ENCODE measurements around the gene MAP2K3.

Gene MAP2K3

DNA sequence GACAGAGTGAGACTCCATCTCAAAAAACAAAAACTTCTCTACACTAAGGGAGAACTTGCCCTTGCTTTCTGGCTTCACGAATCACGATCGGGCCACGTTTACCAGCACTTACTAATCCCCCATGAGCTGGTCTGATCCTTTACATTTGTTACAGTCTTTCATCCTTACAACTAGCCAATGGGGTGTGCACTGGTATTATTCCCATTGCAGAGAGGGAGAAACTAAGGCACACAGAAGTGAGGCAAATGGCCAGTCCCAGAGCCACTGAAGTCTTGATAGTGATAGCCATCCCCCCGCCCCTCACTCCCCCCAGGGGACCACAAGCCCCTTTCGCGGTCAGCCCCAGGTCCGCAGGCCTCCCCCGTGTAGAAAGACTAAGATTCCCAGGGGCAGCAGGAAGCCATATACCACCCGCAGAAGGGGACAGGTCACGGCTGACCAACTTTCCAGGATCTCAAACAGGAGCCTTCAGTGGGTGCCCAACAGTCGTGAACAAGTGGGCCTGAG, 32.2 kb upstream of the MAP2K3 start:
- no peaks in the 10 kb centered on the region for H3K4me1 ChIP-seq (ENCODE audit: low read depth, poor library complexity, severe bottlenecking)

DNA sequence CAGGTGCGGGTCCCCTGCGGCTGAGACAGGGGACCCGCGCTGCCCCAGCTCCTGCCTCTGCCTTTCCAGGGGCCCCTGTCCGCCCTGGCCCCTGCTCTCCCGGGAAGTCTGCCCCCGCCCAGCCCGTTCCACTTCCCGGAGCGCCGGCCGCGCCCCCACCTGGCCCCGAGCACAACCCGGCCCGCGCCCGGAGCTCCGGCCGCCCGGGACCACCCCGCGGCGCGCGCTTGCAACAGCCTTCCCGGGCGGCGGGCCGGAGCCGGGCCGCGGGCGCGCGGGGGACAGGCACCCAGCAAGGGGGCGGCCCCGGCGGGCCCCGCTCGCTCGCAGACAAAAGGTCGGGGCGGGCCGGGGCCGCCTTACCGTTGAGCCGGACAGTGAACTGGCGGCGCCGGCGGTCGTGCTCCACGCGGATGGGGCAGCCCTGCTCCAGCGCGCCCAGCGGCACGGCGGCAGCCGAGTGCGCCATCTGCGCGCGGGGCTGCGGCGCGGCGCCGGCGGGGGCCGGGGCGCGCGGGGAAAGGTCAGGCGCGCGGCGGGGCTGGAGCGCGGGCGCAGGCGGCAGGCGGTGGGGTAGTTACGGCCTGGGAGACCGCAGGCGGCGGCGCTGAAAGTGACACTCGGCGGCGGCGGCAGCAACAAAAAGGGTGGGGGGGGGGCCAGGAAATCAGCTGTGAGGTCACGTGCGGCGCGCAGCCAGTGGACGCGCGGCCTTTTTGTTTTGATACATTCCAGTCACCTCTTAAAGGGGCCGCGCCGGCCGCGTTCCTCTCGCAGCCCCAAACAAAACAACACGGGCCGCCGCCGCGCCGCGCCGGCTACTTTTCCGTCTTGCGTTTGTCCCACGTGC, 31.5 kb upstream of the MAP2K3 start, which contains the start of gene NATD1:
TSS of gene NATD1 (minus strand) at position 615 of the 850 bp plus-strand sequence. CDS start at position 469, 146 bp downstream.
- no peak within 1 kb of the TSS for H3K27ac ChIP-seq

More for the DNA sequence above, 32.2 kb upstream of the MAP2K3 start:
- no peak overlapping the region for H3K9ac ChIP-seq
- no peak overlapping the region for H3K4me3 ChIP-seq (IDR thresholded peaks at IDR 0.05; ENCODE audit: insufficient read depth, low read depth, low read length)
- TF ChIP-seq CTCF (conservative IDR thresholded peaks at IDR 0.05; ENCODE audit: low read depth, low read length), result no peak
- no peak overlapping the region for H3K27ac ChIP-seq
- H3K27me3 ChIP-seq (ENCODE audit: insufficient read depth, low read depth), result no peaks in the 10 kb centered on the region
- H3K79me2 ChIP-seq (ENCODE audit: insufficient read depth, low read depth), result no peaks in the 10 kb centered on the region
- peak overlapping the region; percentile 31; the same call in 1 of the 2 replicates for H3K4me2 ChIP-seq
- H2AFZ ChIP-seq (ENCODE audit: low read depth), result peak overlapping the region; percentile 22; the same call in 1 of the 2 replicates
- no peaks in the 10 kb centered on the region for H3K36me3 ChIP-seq (ENCODE audit: insufficient read depth)
- no peaks in the 10 kb centered on the region for H4K20me1 ChIP-seq (ENCODE audit: insufficient read depth)

GRCh38 chr17:21253646-21254441, 30.7 kb upstream of the MAP2K3 start:
- no peak for TF ChIP-seq CTCF (conservative IDR thresholded peaks at IDR 0.05; ENCODE audit: low read depth, low read length)
- no peaks in the 10 kb centered on the region for H3K36me3 ChIP-seq (ENCODE audit: insufficient read depth)
- H3K79me2 ChIP-seq (ENCODE audit: insufficient read depth, low read depth), result no peaks in the 10 kb centered on the region
- no peak overlapping the region for H3K4me3 ChIP-seq (IDR thresholded peaks at IDR 0.05; ENCODE audit: insufficient read depth, low read depth, low read length)
- H4K20me1 ChIP-seq (ENCODE audit: insufficient read depth), result no peaks in the 10 kb centered on the region
- H3K27me3 ChIP-seq (ENCODE audit: insufficient read depth, low read depth), result no peaks in the 10 kb centered on the region
- H3K4me2 ChIP-seq, result peak overlapping the region; percentile 11; the same call in 1 of the 2 replicates
- peak overlapping the region; percentile 79 for H2AFZ ChIP-seq (ENCODE audit: low read depth)
- no peaks in the 10 kb centered on the region for H3K4me1 ChIP-seq (ENCODE audit: low read depth, poor library complexity, severe bottlenecking)
- no peak overlapping the region for H3K27ac ChIP-seq
- H3K9ac ChIP-seq, result no peak overlapping the region

More for the DNA sequence above, 31.5 kb upstream of the MAP2K3 start, which contains the start of gene NATD1:
- Histone ChIP-seq H3K4me3 (IDR thresholded peaks at IDR 0.05; ENCODE audit: insufficient read depth, low read depth, low read length) (no peak within 1 kb of the TSS), H3K79me2 (ENCODE audit: insufficient read depth, low read depth) (no peaks in the 10 kb centered on the region), H3K27me3 (ENCODE audit: insufficient read depth, low read depth) (no peaks in the 10 kb centered on the region), H3K36me3 (ENCODE audit: insufficient read depth) (no peaks in the 10 kb centered on the region), H3K4me1 (ENCODE audit: low read depth, poor library complexity, severe bottlenecking) (no peaks in the 10 kb centered on the region), H3K9ac (no peak within 1 kb of the TSS), H2AFZ (ENCODE audit: low read depth) (peak within 1 kb of the TSS; percentile 79), H4K20me1 (ENCODE audit: insufficient read depth) (no peaks in the 10 kb centered on the region), H3K4me2 (peak within 1 kb of the TSS; percentile 31)
- no peak for TF ChIP-seq CTCF (conservative IDR thresholded peaks at IDR 0.05; ENCODE audit: low read depth, low read length)

GRCh38 chr17:21258593-21258992, 25.9 kb upstream of the MAP2K3 start:
- no peak overlapping the region for H3K4me2 ChIP-seq
- H3K9ac ChIP-seq, result no peak overlapping the region
- H3K36me3 ChIP-seq (ENCODE audit: insufficient read depth), result no peaks in the 10 kb centered on the region
- no peak for TF ChIP-seq CTCF (conservative IDR thresholded peaks at IDR 0.05; ENCODE audit: low read depth, low read length)
- no peaks in the 10 kb centered on the region for H3K27me3 ChIP-seq (ENCODE audit: insufficient read depth, low read depth)
- no peaks in the 10 kb centered on the region for H4K20me1 ChIP-seq (ENCODE audit: insufficient read depth)
- no peak overlapping the region for H2AFZ ChIP-seq (ENCODE audit: low read depth)
- no peak overlapping the region for H3K4me3 ChIP-seq (IDR thresholded peaks at IDR 0.05; ENCODE audit: insufficient read depth, low read depth, low read length)
- H3K4me1 ChIP-seq (ENCODE audit: low read depth, poor library complexity, severe bottlenecking), result no peaks in the 10 kb centered on the region
- no peak overlapping the region for H3K27ac ChIP-seq
- no peaks in the 10 kb centered on the region for H3K79me2 ChIP-seq (ENCODE audit: insufficient read depth, low read depth)

Data from KMS-11 (cell line).